GM12878 (cell line): ENCODE results near the gene MB.

Source experiments
- EP300 ChIP-seq, 2 experiments: fragments of 150-350 bp in 1 of 2; IDR thresholded peaks; 2 replicates each; pipeline ENCODE4 v1.6.1; 2011 to 2012; ENCODE audit warnings: low read depth in 2 of 2, low read length in 2 of 2, borderline replicate concordance in 1 of 2, improper control_type of control experiment in 1 of 2, inconsistent platforms in 1 of 2; ENCODE audit not compliant: control insufficient read depth in 1 of 2
- POLR2A ChIP-seq: IDR thresholded peaks from 2 replicates; pipeline ENCODE4 v1.6.1; 2011; ENCODE audit warnings: low read depth, mild to moderate bottlenecking, low read length
- POLR2AphosphoS5 ChIP-seq: IDR thresholded peaks from 2 replicates; pipeline ENCODE4 v1.6.1; 2011; ENCODE audit warnings: mild to moderate bottlenecking, low read length, inconsistent platforms
- RELA ChIP-seq: fragments of 450-650 bp; IDR thresholded peaks from 2 replicates; pipeline ENCODE4 v1.8.0; 2014; ENCODE audit warnings: borderline replicate concordance; ENCODE audit not compliant: partially characterized antibody
- REST ChIP-seq: IDR thresholded peaks from 2 replicates; pipeline ENCODE4 v1.6.1; 2012; ENCODE audit warnings: mild to moderate bottlenecking, low read depth, low read length
- SKIL ChIP-seq: fragments of 450-650 bp; IDR thresholded peaks from 2 replicates; pipeline ENCODE4 v1.6.1; 2017; ENCODE audit warnings: mild to moderate bottlenecking, low read depth, inconsistent platforms; ENCODE audit not compliant: poor library complexity, severe bottlenecking
- TCF3 ChIP-seq: IDR thresholded peaks from 2 replicates; pipeline ENCODE4 v1.6.1; 2012; ENCODE audit warnings: low read depth, mild to moderate bottlenecking, low read length, borderline replicate concordance; ENCODE audit not compliant: insufficient read depth
- YY1 ChIP-seq: IDR thresholded peaks from 2 replicates; pipeline ENCODE4 v1.6.1; 2011; ENCODE audit warnings: low read depth, mild to moderate bottlenecking, low read length

GRCh38 chr22:35593891-35594470 lies 23.1 kb downstream of the MB start:
- no peak for TF ChIP-seq YY1
- no peak for TF ChIP-seq SKIL
- no peak for TF ChIP-seq TCF3
- no peak for TF ChIP-seq REST
- TF ChIP-seq EP300 (IDR thresholded peaks at IDR 0.05; ENCODE audit: borderline replicate concordance in 1 of 2, control insufficient read depth in 1 of 2, low read depth in 2 of 2, low read length in 2 of 2) = no peak
- TF ChIP-seq POLR2AphosphoS5 = no peak
- no peak for TF ChIP-seq POLR2A
- no peak for TF ChIP-seq RELA
